ENCODE data around the gene NELFCD. TPM values are rescaled to one million over a fixed set of nuclear protein-coding genes. Genes with fewer than 3 reads are reported as not detected.
"Not testable (repeated sequence)": the region's sequence is repeated elsewhere in the genome, so short reads cannot be mapped to it uniquely, and the experiment has no call there.

Gene NELFCD
- total and polyA plus RNA-seq, 2 donors from 2014 or later, result 50.2 to 63.4 TPM

GRCh38 chr20:59035381-59035780, 54.3 kb downstream of the NELFCD start:
- no peaks in the 10 kb centered on the region for H3K9me3 ChIP-seq (ENCODE audit: control insufficient read depth in 2 of 3, insufficient read depth in 1 of 3, low read length in 3 of 3)
- no peak overlapping the region for H3K4me3 ChIP-seq (ENCODE audit: low read length in 3 of 3)
- no peak overlapping the region for H3K27ac ChIP-seq (ENCODE audit: low read depth in 2 of 2, low read length in 2 of 2)
- peaks cover 5 to 36% (median 20%) of the 10 kb centered on the region in 3 donors for H3K36me3 ChIP-seq (ENCODE audit: control insufficient read depth in 2 of 3, insufficient read depth in 3 of 3, low read length in 3 of 3)
- DNase-seq (no peak), FAIRE-seq (no peak)
- no peak for TF ChIP-seq CTCF (IDR thresholded peaks at IDR 0.05; ENCODE audit: borderline replicate concordance, extremely low read depth, insufficient read depth)
- no peaks in the 10 kb centered on the region for H3K27me3 ChIP-seq (ENCODE audit: control insufficient read depth, insufficient read depth, low read length)
- no peak overlapping the region for H3K9ac ChIP-seq (ENCODE audit: low read length in 3 of 3)
- intact Hi-C loops (cut with DNase I), result no loop called here
- peaks cover 0 to 8% (median 6%) of the 10 kb centered on the region in 3 donors for H3K4me1 ChIP-seq (ENCODE audit: control insufficient read depth in 2 of 3, insufficient read depth in 2 of 3, low read depth in 1 of 3, low read length in 3 of 3)

- intact Hi-C loops (cut with DNase I), result no loop called here
Observed at GRCh38 chr20:59037386-59037785, 56.3 kb downstream of the NELFCD start.

GRCh38 chr20:59039233-59039632, 58.2 kb downstream of the NELFCD start:
- Histone ChIP-seq H3K36me3 (ENCODE audit: control insufficient read depth in 2 of 3, insufficient read depth in 3 of 3, low read length in 3 of 3) (peaks cover 5 to 25% (median 20%) of the 10 kb centered on the region in 3 donors), H3K27me3 (ENCODE audit: control insufficient read depth, insufficient read depth, low read length) (no peaks in the 10 kb centered on the region), H3K9ac (ENCODE audit: low read length in 3 of 3) (no peak overlapping the region), H3K9me3 (ENCODE audit: control insufficient read depth in 2 of 3, insufficient read depth in 1 of 3, low read length in 3 of 3) (no peaks in the 10 kb centered on the region), H3K4me3 (ENCODE audit: low read length in 3 of 3) (no peak overlapping the region), H3K4me1 (ENCODE audit: control insufficient read depth in 2 of 3, insufficient read depth in 2 of 3, low read depth in 1 of 3, low read length in 3 of 3) (peaks cover 2 to 11% (median 7%) of the 10 kb centered on the region in 3 donors), H3K27ac (ENCODE audit: low read depth in 2 of 2, low read length in 2 of 2) (no peak overlapping the region)
- DNase-seq, result no peak
- no peak for FAIRE-seq
- intact Hi-C loops (cut with DNase I), result no loop called here
- TF ChIP-seq CTCF (IDR thresholded peaks at IDR 0.05; ENCODE audit: borderline replicate concordance, extremely low read depth, insufficient read depth), result no peak

More at GRCh38 chr20:59037386-59037785, 56.3 kb downstream of the NELFCD start:
- TF ChIP-seq CTCF (IDR thresholded peaks at IDR 0.05; ENCODE audit: borderline replicate concordance, extremely low read depth, insufficient read depth), result no peak
- FAIRE-seq (no peak), DNase-seq (no peak)
- Histone ChIP-seq H3K9me3 (ENCODE audit: control insufficient read depth in 2 of 3, insufficient read depth in 1 of 3, low read length in 3 of 3) (no peaks in the 10 kb centered on the region), H3K36me3 (ENCODE audit: control insufficient read depth in 2 of 3, insufficient read depth in 3 of 3, low read length in 3 of 3) (peaks cover 5 to 31% (median 20%) of the 10 kb centered on the region in 3 donors), H3K4me3 (ENCODE audit: low read length in 3 of 3) (no peak overlapping the region), H3K27me3 (ENCODE audit: control insufficient read depth, insufficient read depth, low read length) (no peaks in the 10 kb centered on the region), H3K9ac (ENCODE audit: low read length in 3 of 3) (no peak overlapping the region), H3K27ac (ENCODE audit: low read depth in 2 of 2, low read length in 2 of 2) (no peak overlapping the region), H3K4me1 (ENCODE audit: control insufficient read depth in 2 of 3, insufficient read depth in 2 of 3, low read depth in 1 of 3, low read length in 3 of 3) (peaks cover 2 to 8% (median 3%) of the 10 kb centered on the region in 3 donors)

GRCh38 chr20:59040667-59041066, 59.6 kb downstream of the NELFCD start:
- no peaks in the 10 kb centered on the region for H3K9me3 ChIP-seq (ENCODE audit: control insufficient read depth in 2 of 3, insufficient read depth in 1 of 3, low read length in 3 of 3)
- no peak overlapping the region for H3K9ac ChIP-seq (ENCODE audit: low read length in 3 of 3)
- DNase-seq (no peak), FAIRE-seq (no peak)
- no peaks in the 10 kb centered on the region for H3K27me3 ChIP-seq (ENCODE audit: control insufficient read depth, insufficient read depth, low read length)
- TF ChIP-seq CTCF (IDR thresholded peaks at IDR 0.05; ENCODE audit: borderline replicate concordance, extremely low read depth, insufficient read depth), result no peak
- no peak overlapping the region for H3K4me3 ChIP-seq (ENCODE audit: low read length in 3 of 3)
- peaks cover 2 to 11% (median 7%) of the 10 kb centered on the region in 3 donors for H3K4me1 ChIP-seq (ENCODE audit: control insufficient read depth in 2 of 3, insufficient read depth in 2 of 3, low read depth in 1 of 3, low read length in 3 of 3)
- peaks cover under 1 to 16% (median 16%) of the 10 kb centered on the region in 3 donors for H3K36me3 ChIP-seq (ENCODE audit: control insufficient read depth in 2 of 3, insufficient read depth in 3 of 3, low read length in 3 of 3)
- intact Hi-C loops (cut with DNase I), result no loop called here
- H3K27ac ChIP-seq (ENCODE audit: low read depth in 2 of 2, low read length in 2 of 2), result no peak overlapping the region

- H3K9ac ChIP-seq (ENCODE audit: low read length in 3 of 3); H3K36me3 ChIP-seq (ENCODE audit: control insufficient read depth in 2 of 3, insufficient read depth in 3 of 3, low read length in 3 of 3); H3K27me3 ChIP-seq (ENCODE audit: control insufficient read depth, insufficient read depth, low read length); intact Hi-C loops (cut with DNase I); H3K9me3 ChIP-seq (ENCODE audit: control insufficient read depth in 2 of 3, insufficient read depth in 1 of 3, low read length in 3 of 3); DNase-seq; H3K27ac ChIP-seq (ENCODE audit: low read depth in 2 of 2, low read length in 2 of 2); FAIRE-seq: not testable (repeated sequence)
- Histone ChIP-seq H3K4me3 (ENCODE audit: low read length in 3 of 3) (peak overlapping the region; percentile 66 to 89 (median 70)), H3K4me1 (ENCODE audit: control insufficient read depth in 2 of 3, insufficient read depth in 2 of 3, low read depth in 1 of 3, low read length in 3 of 3) (peaks cover 2 to 11% (median 7%) of the 10 kb centered on the region in 3 donors)
Observed at GRCh38 chr20:59041487-59041886, 60.4 kb downstream of the NELFCD start.
